SK-N-SH (cell line): ENCODE measurements around the gene FAM3C. TPM values are rescaled to one million over a fixed set of nuclear protein-coding genes. Genes with fewer than 3 reads are reported as not detected.

Source experiments
- CTCF ChIA-PET: fragments of 300-600, 350-600 bp; formaldehyde crosslinking; extraction: SDS; loops from one replicate; lab custom pipeline; 2021; lab: Yijun Ruan, JAX
- POLR2A ChIA-PET: fragments of 350-600 bp; sonication (Branson Sonifier 250); formaldehyde crosslinking; extraction: SDS; loops from one replicate; lab custom pipeline; 2020; ENCODE audit warnings: antibody characterized with exemption, inconsistent platforms; lab: Yijun Ruan, JAX
- DNase-seq: peaks from one replicate; pipeline ENCODE4 v3.0.0; 2012
- H2AFZ ChIP-seq: fragments of 200-600 bp; sonication (generic); 2 replicates; pipeline ENCODE4 v1.8.1; 2016; ENCODE audit warnings: antibody characterized with exemption, mild to moderate bottlenecking, low read depth
- H3F3A ChIP-seq: fragments of 200-600 bp; sonication (generic); replicated peaks from 2 replicates; pipeline ENCODE3; 2016; ENCODE audit warnings: antibody characterized with exemption, mild to moderate bottlenecking; ENCODE audit not compliant: insufficient read depth
- H3K27ac ChIP-seq, 2 experiments: fragments of 200-500 bp in 1 of 2; fragments of 200-600 bp in 1 of 2; sonication (Bioruptor generic) in 1 of 2; sonication (generic), shearing (Covaris generic) in 1 of 2; 2 replicates each; pipeline versions ENCODE4 v1.5.1 to v1.6.1; 2014 to 2016; ENCODE audit warnings: low read depth in 2 of 2, inconsistent platforms in 1 of 2, low read length in 1 of 2, mild to moderate bottlenecking in 1 of 2, mixed read lengths in 1 of 2
- H3K27me3 ChIP-seq: fragments of 200-600 bp; sonication (generic), shearing (Covaris generic); 2 replicates; pipeline ENCODE4 v1.6.1; 2016; ENCODE audit warnings: mixed run types; ENCODE audit not compliant: insufficient read depth
- H3K36me3 ChIP-seq, 2 experiments: fragments of 200-500 bp in 1 of 2; fragments of 200-600 bp in 1 of 2; sonication (Bioruptor generic) in 1 of 2; sonication (generic) in 1 of 2; replicated peaks in 1 of 2; 2 replicates each; pipeline versions ENCODE3 to v1.5.1; 2014 to 2016; ENCODE audit warnings: low read length in 1 of 2, mild to moderate bottlenecking in 1 of 2; ENCODE audit not compliant: insufficient read depth in 2 of 2, control insufficient read depth in 1 of 2
- H3K4me1 ChIP-seq, 2 experiments: fragments of 200-500 bp in 1 of 2; fragments of 200-600 bp in 1 of 2; sonication (Bioruptor generic) in 1 of 2; sonication (generic), shearing (Covaris generic) in 1 of 2; 2 replicates each; pipeline versions ENCODE4 v1.5.1 to v1.6.1; 2014 to 2016; ENCODE audit warnings: low read depth in 1 of 2, low read length in 1 of 2, mixed run types in 1 of 2; ENCODE audit not compliant: insufficient read depth in 2 of 2, control insufficient read depth in 1 of 2
- H3K4me2 ChIP-seq: fragments of 200-600 bp; sonication (generic), shearing (Covaris generic); 2 replicates; pipeline ENCODE4 v1.6.1; 2017; ENCODE audit warnings: mixed run types
- H3K4me3 ChIP-seq, 2 experiments: fragments of 200-500 bp in 1 of 2; fragments of 200-600 bp in 1 of 2; sonication (Bioruptor generic) in 1 of 2; sonication (generic), shearing (Covaris generic) in 1 of 2; 2 replicates each; pipeline versions ENCODE4 v1.5.1 to v1.8.1; 2014 to 2016; ENCODE audit warnings: low read depth in 2 of 2, inconsistent platforms in 1 of 2, low read length in 1 of 2, mild to moderate bottlenecking in 1 of 2, mixed read lengths in 1 of 2, moderate library complexity in 1 of 2
- H3K79me2 ChIP-seq: fragments of 200-600 bp; sonication (generic); 2 replicates; pipeline ENCODE4 v1.8.1; 2017; ENCODE audit warnings: mild to moderate bottlenecking; ENCODE audit not compliant: insufficient read depth
- H3K9ac ChIP-seq: fragments of 200-600 bp; sonication (generic); 2 replicates; pipeline ENCODE4 v1.6.1; 2017; ENCODE audit warnings: mixed run types
- H3K9me2 ChIP-seq: fragments of 200-600 bp; sonication (generic); 2 replicates; pipeline ENCODE4 v1.6.1; 2017; ENCODE audit warnings: mixed run types
- H3K9me3 ChIP-seq: fragments of 200-600 bp; sonication (generic); 2 replicates; pipeline ENCODE4 v1.6.1; 2017; ENCODE audit warnings: mixed run types, mild to moderate bottlenecking, moderate library complexity
- H4K20me1 ChIP-seq: fragments of 200-600 bp; sonication (generic); 2 replicates; pipeline ENCODE4 v1.6.1; 2017; ENCODE audit warnings: mild to moderate bottlenecking, mixed run types; ENCODE audit not compliant: insufficient read depth
- CTCF ChIP-seq: fragments of 200-600 bp; sonication (generic); IDR thresholded peaks from 2 replicates; pipeline ENCODE4 v1.6.1; 2017; ENCODE audit warnings: antibody characterized with exemption, mild to moderate bottlenecking, moderate library complexity
- EP300 ChIP-seq, 2 experiments: IDR thresholded peaks; 2 replicates each; pipeline versions ENCODE4 v1.4.0 to v1.6.1; 2012; ENCODE audit warnings: borderline replicate concordance in 1 of 2, low read depth in 1 of 2, low read length in 1 of 2
- FOXM1 ChIP-seq: IDR thresholded peaks from 2 replicates; pipeline ENCODE4 v1.4.0; 2012; ENCODE audit warnings: low read depth, mild to moderate bottlenecking
- GABPA ChIP-seq: IDR thresholded peaks from 2 replicates; pipeline ENCODE4 v1.4.0; 2012; ENCODE audit warnings: low read depth, mild to moderate bottlenecking
- IRF3 ChIP-seq: fragments of 150-350 bp; IDR thresholded peaks from 2 replicates; pipeline ENCODE4 v1.6.1; 2016; ENCODE audit warnings: mild to moderate bottlenecking, low read depth, low read length
- JUND ChIP-seq: IDR thresholded peaks from 2 replicates; pipeline ENCODE4 v1.4.0; 2012
- PBX3 ChIP-seq: IDR thresholded peaks from 2 replicates; pipeline ENCODE4; 2012
- RAD21 ChIP-seq: IDR thresholded peaks from 2 replicates; pipeline ENCODE4 v1.6.1; 2012; ENCODE audit warnings: mild to moderate bottlenecking, low read length
- RCOR1 ChIP-seq: fragments of 150-350 bp; IDR thresholded peaks from 2 replicates; pipeline ENCODE4 v1.6.1; 2017; ENCODE audit warnings: antibody characterized with exemption, low read length
- REST ChIP-seq: IDR thresholded peaks from 2 replicates; pipeline ENCODE4 v1.6.1; 2012; ENCODE audit warnings: mild to moderate bottlenecking, low read depth, low read length, moderate library complexity
- SIN3A ChIP-seq: IDR thresholded peaks from 2 replicates; pipeline ENCODE4 v1.6.1; 2012; ENCODE audit warnings: low read depth, mild to moderate bottlenecking, low read length, moderate library complexity, borderline replicate concordance
- TCF12 ChIP-seq: IDR thresholded peaks from 2 replicates; pipeline ENCODE4 v1.4.0; 2012
- USF2 ChIP-seq: fragments of 150-350 bp; IDR thresholded peaks from 2 replicates; pipeline ENCODE4 v1.6.1; 2017; ENCODE audit warnings: antibody characterized with exemption, low read length, low read depth, borderline replicate concordance
- WGBS: methylation state at CpG from one replicate; pipeline ENCODE4 v1.1.6; 2017; ENCODE audit warnings: low lambda C conversion rate; 5-methylcytosine and 5-hydroxymethylcytosine counted together
- polyA plus RNA-seq, 3 experiments: library from polyadenylated mRNA; depleted of rRNA; stranded (reverse); fragments of >200 nt; gene quantifications; 2 replicates each; pipeline ENCODE4 v1.2.3, GENCODE V29; 2012

Gene FAM3C
- polyA plus RNA-seq, 1 of the 3 experiments (the other 2 are of a cell fraction): 80.0 TPM

GRCh38 chr7:121376979-121377378 lies 19.1 kb downstream of the FAM3C start:
- Histone ChIP-seq H3K4me3 (no peak overlapping the region), H3K4me2 (no peak overlapping the region), H4K20me1 (no peaks in the 10 kb centered on the region), H3F3A (peaks cover 29% of the 10 kb centered on the region), H3K27ac (no peak overlapping the region), H3K9ac (no peak overlapping the region), H2AFZ (no peak overlapping the region), H3K36me3 (peaks cover 77 to 87% of the 10 kb centered on the region in 2 experiments), H3K27me3 (no peaks in the 10 kb centered on the region), H3K9me2 (no peaks in the 10 kb centered on the region; the same call in 1 of the 2 replicates), H3K4me1 (peaks cover 7 to 12% of the 10 kb centered on the region in 2 experiments; a peak in 3 of 4 replicates), H3K9me3 (no peaks in the 10 kb centered on the region), H3K79me2 (peaks cover 34% of the 10 kb centered on the region)
- ChIA-PET CTCF (interaction anchor here (4.8 to 7.8 kb wide), 2 partner anchors 10 to 20 kb away, joined by 34 to 59 read pairs; partner anchors contain the start of gene FAM3C), POLR2A (no interaction called here)
- WGBS: 95% methylated on average over 2 of the region's 2 CpGs
- no peak for TF ChIP-seq PBX3
- TF ChIP-seq RCOR1: no peak
- TF ChIP-seq JUND: no peak
- no peak for TF ChIP-seq GABPA
- TF ChIP-seq SIN3A: no peak
- no peak for TF ChIP-seq IRF3
- no peak for TF ChIP-seq CTCF
- no peak for TF ChIP-seq TCF12
- no peak for TF ChIP-seq FOXM1
- TF ChIP-seq USF2: no peak
- TF ChIP-seq RAD21: no peak
- no peak for DNase-seq

GRCh38 chr7:121373177-121373576 lies 22.9 kb downstream of the FAM3C start:
- no peaks in the 10 kb centered on the region for H3K27me3 ChIP-seq
- no peak overlapping the region for H3K4me3 ChIP-seq
- H3K27ac ChIP-seq: peak overlapping the region; percentile 21 to 66; a peak in 2 of 4 replicates
- H3K4me2 ChIP-seq: no peak overlapping the region; the same call in 1 of the 2 replicates
- peaks cover 4 to 27% of the 10 kb centered on the region in 2 experiments; a peak in 3 of 4 replicates for H3K4me1 ChIP-seq
- ChIA-PET POLR2A (no interaction called here), CTCF (interaction anchor here (0.5 to 2.2 kb wide), 6 partner anchors 12 to 174 kb away, joined by 3 to 10 read pairs (median 6); partner anchors contain the start of gene FAM3C)
- peaks cover 28% of the 10 kb centered on the region for H3F3A ChIP-seq
- no peaks in the 10 kb centered on the region for H3K9me2 ChIP-seq
- DNase-seq: no peak
- peaks cover 26% of the 10 kb centered on the region for H3K79me2 ChIP-seq
- H3K9me3 ChIP-seq: no peaks in the 10 kb centered on the region
- peaks cover 73 to 82% of the 10 kb centered on the region in 2 experiments for H3K36me3 ChIP-seq
- TF ChIP-seq CTCF (peak; percentile 33), EP300 (IDR thresholded peaks at IDR 0.05; ENCODE audit: borderline replicate concordance in 1 of 2, low read depth in 1 of 2, low read length in 1 of 2) (no peak), REST (no peak)
- H2AFZ ChIP-seq: no peak overlapping the region
- H3K9ac ChIP-seq: no peak overlapping the region
- H4K20me1 ChIP-seq: no peaks in the 10 kb centered on the region
